Gastroesophageal sphincter (tissue), 4 donors: ENCODE measurements around the gene SBK2. TPM values are rescaled to one million over a fixed set of nuclear protein-coding genes. Genes with fewer than 3 reads are reported as not detected.
A peak's percentile ranks its signal among the peaks of the same experiment; 100 is the strongest.

Experiments
- ATAC-seq: fragments of 150-250 bp; one replicate; pipeline ENCODE4 v1.9.1; 2016; ENCODE audit warnings: mild to moderate bottlenecking, moderate library complexity
- H3K27ac ChIP-seq, 4 donors: fragments of 200-600 bp; sonication (generic) in 3 of 4; 1 replicate in 3 of 4; 2 replicates in 1 of 4; pipeline ENCODE4 v1.5.1; 2016 to 2019
- H3K27me3 ChIP-seq: fragments of 200-600 bp; sonication (generic); one replicate; pipeline ENCODE4 v1.5.1; 2019
- H3K36me3 ChIP-seq, 2 donors: fragments of 200-600 bp; sonication (generic); one replicate each; pipeline ENCODE4 v1.5.1; 2019; ENCODE audit warnings: control low read depth in 1 of 2
- H3K4me1 ChIP-seq, 3 donors: fragments of 200-600 bp; sonication (generic); 1 replicate in 2 of 3; 2 replicates in 1 of 3; pipeline ENCODE4 v1.5.1; 2016 to 2019; ENCODE audit warnings: control low read depth in 2 of 3
- H3K4me3 ChIP-seq, 2 donors: fragments of 200-600 bp; sonication (generic); one replicate each; pipeline ENCODE4 v1.5.1; 2019; ENCODE audit warnings: mild to moderate bottlenecking in 1 of 2, moderate library complexity in 1 of 2
- H3K9me3 ChIP-seq, 3 donors: fragments of 200-600 bp; sonication (generic); one replicate each; pipeline ENCODE4 v1.5.1; 2017 to 2019; ENCODE audit warnings: control low read depth in 2 of 3
- CTCF ChIP-seq, 4 experiments: fragments of 200-600 bp in 2 of 4; fragments of 450-650 bp in 2 of 4; sonication (generic) in 1 of 4; IDR thresholded peaks; one replicate each; pipeline ENCODE4 v1.5.1; 2017 to 2019; ENCODE audit warnings: antibody characterized with exemption in 4 of 4, mild to moderate bottlenecking in 2 of 4, moderate library complexity in 2 of 4
- EP300 ChIP-seq: sonication (generic); formaldehyde crosslinking; IDR thresholded peaks from one replicate; pipeline ENCODE4 v1.6.1; 2017; ENCODE audit warnings: antibody characterized with exemption, mild to moderate bottlenecking
- POLR2A ChIP-seq, 2 donors: fragments of 450-650 bp; IDR thresholded peaks; one replicate each; pipeline ENCODE4 v1.6.1; 2017; ENCODE audit warnings: antibody characterized with exemption in 2 of 2, mild to moderate bottlenecking in 2 of 2, moderate library complexity in 1 of 2
- POLR2AphosphoS5 ChIP-seq: sonication (generic); formaldehyde crosslinking; IDR thresholded peaks from one replicate; pipeline ENCODE4 v1.6.1; 2017; ENCODE audit warnings: antibody characterized with exemption
- WGBS, 2 donors: methylation state at CpG; one replicate each; pipeline ENCODE4 v1.1.5; 2018; ENCODE audit warnings: low coverage in 1 of 2; 5-methylcytosine and 5-hydroxymethylcytosine counted together
- total RNA-seq, 4 donors: library from RNA; depleted of rRNA; stranded (reverse); fragments of >200 nt; gene quantifications; one replicate each; pipeline ENCODE4 v1.1.0, GENCODE V29; 2016

Gene SBK2
- total RNA-seq, 4 donors from 2014 or later = not detected

GRCh38 chr19:55528030-55528803, 8.7 kb downstream of the SBK2 start:
- WGBS, 2 donors = 19 to 37% methylated on average over 4 to 12 of the region's 15 CpGs
- peaks cover 37% of the 10 kb centered on the region for H3K27me3 ChIP-seq
- H3K36me3 ChIP-seq = no peaks in the 10 kb centered on the region
- H3K27ac ChIP-seq = no peak overlapping the region
- no peak overlapping the region for H3K4me3 ChIP-seq
- no peak for ATAC-seq
- no peak for TF ChIP-seq POLR2A (IDR thresholded peaks at IDR 0.05)
- no peak for TF ChIP-seq POLR2AphosphoS5
- no peak for TF ChIP-seq CTCF (IDR thresholded peaks at IDR 0.05)
- TF ChIP-seq EP300 = no peak
- no peaks in the 10 kb centered on the region for H3K9me3 ChIP-seq
- H3K4me1 ChIP-seq = peaks cover 0 to 16% (median 10%) of the 10 kb centered on the region in 3 donors

- no peak for TF ChIP-seq CTCF (IDR thresholded peaks at IDR 0.05)
- no peak for TF ChIP-seq EP300
- TF ChIP-seq POLR2A (IDR thresholded peaks at IDR 0.05) = no peak
- TF ChIP-seq POLR2AphosphoS5 = no peak
- Histone ChIP-seq H3K27ac (no peak overlapping the region), H3K4me3 (no peak overlapping the region), H3K36me3 (no peaks in the 10 kb centered on the region), H3K9me3 (no peaks in the 10 kb centered on the region), H3K27me3 (peaks cover 37% of the 10 kb centered on the region), H3K4me1 (peaks cover 0 to 16% (median 10%) of the 10 kb centered on the region in 3 donors)
- no peak for ATAC-seq
- 69 to 81% methylated on average over 15 to 18 of the region's 22 CpGs for WGBS, 2 donors
Observed at GRCh38 chr19:55527197-55528029, 9.5 kb downstream of the SBK2 start.

- 28 to 58% methylated on average over 11 to 21 of the region's 35 CpGs for WGBS, 2 donors
- Histone ChIP-seq H3K27me3 (peaks cover 37% of the 10 kb centered on the region), H3K27ac (no peak overlapping the region), H3K4me3 (no peak overlapping the region), H3K9me3 (no peaks in the 10 kb centered on the region), H3K36me3 (no peaks in the 10 kb centered on the region), H3K4me1 (peaks cover 0 to 19% (median 10%) of the 10 kb centered on the region in 3 donors)
- ATAC-seq = peak; percentile 31
- TF ChIP-seq EP300 = no peak
- TF ChIP-seq CTCF (IDR thresholded peaks at IDR 0.05) = no peak
- no peak for TF ChIP-seq POLR2AphosphoS5
- no peak for TF ChIP-seq POLR2A (IDR thresholded peaks at IDR 0.05)
Observed at GRCh38 chr19:55526216-55527196, 10.4 kb downstream of the SBK2 start.

GRCh38 chr19:55525289-55526101, 11.4 kb downstream of the SBK2 start:
- Histone ChIP-seq H3K27ac (no peak overlapping the region), H3K9me3 (no peaks in the 10 kb centered on the region), H3K27me3 (peaks cover 30% of the 10 kb centered on the region), H3K4me3 (no peak overlapping the region), H3K36me3 (no peaks in the 10 kb centered on the region), H3K4me1 (peaks cover 0 to 26% (median 10%) of the 10 kb centered on the region in 3 donors)
- WGBS, 2 donors = 30 to 31% methylated on average over 4 to 12 of the region's 29 CpGs
- no peak for ATAC-seq
- TF ChIP-seq POLR2A (IDR thresholded peaks at IDR 0.05) (no peak), POLR2AphosphoS5 (no peak), CTCF (IDR thresholded peaks at IDR 0.05) (no peak), EP300 (no peak)
